Naive thymus-derived CD8-positive, alpha-beta T cell (primary cell): ENCODE data around the gene STRN4. TPM values are rescaled to one million over a fixed set of nuclear protein-coding genes. Genes with fewer than 3 reads are reported as not detected.
"Not testable (repeated sequence)": the region's sequence is repeated elsewhere in the genome, so short reads cannot be mapped to it uniquely, and the experiment has no call there.

Source experiments
- ATAC-seq, 2 donors: fragments of 150-1000 bp; cut with Tn5 transposase in 1 of 2; sonication (Bioruptor Pico), chemical (Tn5 transposase) in 1 of 2; 1 replicate in 1 of 2; 2 replicates in 1 of 2; pipeline ENCODE4 v1.10.0; 2021; ENCODE audit warnings: mild to moderate bottlenecking in 2 of 2, moderate library complexity in 2 of 2
- POLR2A ChIA-PET: fragments of 350-600 bp; sonication (Branson Sonifier 250); formaldehyde crosslinking; loops from one replicate; lab custom pipeline; 2021; ENCODE audit warnings: antibody characterized with exemption; lab: Charles Lee
- DNase-seq, 10 donors: peaks; one replicate each; pipeline versions ENCODE4 v3.0.0 to v3.0.0-alpha.2; 2020 to 2022
- H3K27ac Mint-ChIP-seq, 10 donors: one replicate each; pipeline ENCODE4 v1.8.0; 2020 to 2022; ENCODE audit warnings: mild to moderate bottlenecking in 10 of 10, mixed read lengths in 10 of 10, moderate library complexity in 4 of 10, inconsistent platforms in 1 of 10
- H3K27me3 Mint-ChIP-seq, 5 donors: one replicate each; pipeline ENCODE4 v1.8.0; 2021 to 2022; ENCODE audit warnings: mixed read lengths in 5 of 5
- H3K36me3 Mint-ChIP-seq, 3 donors: one replicate each; pipeline ENCODE4 v1.8.0; 2020 to 2022; ENCODE audit warnings: mixed read lengths in 3 of 3, mild to moderate bottlenecking in 2 of 3, inconsistent platforms in 1 of 3
- H3K4me1 Mint-ChIP-seq, 4 donors: one replicate each; pipeline ENCODE4 v1.8.0; 2021 to 2022; ENCODE audit warnings: mixed read lengths in 4 of 4
- H3K4me3 Mint-ChIP-seq, 10 donors: one replicate each; pipeline ENCODE4 v1.8.0; 2020 to 2022; ENCODE audit warnings: mild to moderate bottlenecking in 10 of 10, mixed read lengths in 10 of 10, moderate library complexity in 6 of 10, inconsistent platforms in 1 of 10
- H3K9me3 Mint-ChIP-seq, 9 donors: one replicate each; pipeline ENCODE4 v1.8.0; 2020 to 2022; ENCODE audit warnings: mixed read lengths in 9 of 9, mild to moderate bottlenecking in 3 of 9, inconsistent platforms in 1 of 9, moderate library complexity in 1 of 9
- polyA plus RNA-seq, 3 donors: library from polyadenylated mRNA; unstranded; fragments of 300-500 nt; fragmentation: Illumina TruSeq; gene quantifications; one replicate each; pipeline ENCODE4 v1.2.3, GENCODE V29; 2021
- total RNA-seq, 8 experiments: library from RNA in 2 of 8; stranded (reverse) in 2 of 8; gene quantifications; one replicate each; pipeline ENCODE4 v1.2.3 and lab custom pipeline; 2021 to 2026

STRN4 gene
- total and polyA plus RNA-seq, 5 experiments from 2014 or later: 8.2 to 81.9 (median 25.7) TPM

DNA sequence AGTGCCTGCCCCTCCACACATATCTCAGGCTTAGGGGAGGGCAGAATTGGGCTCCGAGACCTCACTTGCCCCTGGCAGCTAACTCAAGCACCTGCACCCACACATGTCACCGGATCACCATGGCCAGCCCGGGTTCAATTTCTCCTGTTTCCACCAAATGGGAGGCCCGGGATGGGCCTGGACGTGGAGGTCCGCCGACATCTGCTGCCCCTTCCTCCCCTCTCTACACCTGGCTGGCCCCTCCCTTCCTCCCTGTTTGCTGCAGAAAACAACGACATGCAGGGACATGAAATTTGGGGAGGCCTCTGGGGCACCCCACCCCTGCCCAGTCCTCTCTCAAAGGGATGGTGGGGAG, 30.7 kb downstream of the STRN4 start:
- peak overlapping the region; percentile 91 to 97 (median 94) for H3K4me3 Mint-ChIP-seq
- POLR2A ChIA-PET: interaction anchor here (0.5 to 5.2 kb wide), 7 partner anchors 11 to 114 kb away, joined by 3 to 52 read pairs (median 8); partner anchors contain the start of gene CALM3
- H3K9me3 Mint-ChIP-seq: no peaks in the 10 kb centered on the region
- H3K4me1 Mint-ChIP-seq: peaks cover 20 to 58% (median 51%) of the 10 kb centered on the region in 4 donors
- no peaks in the 10 kb centered on the region for H3K27me3 Mint-ChIP-seq
- peaks cover 0 to 16% (median 3%) of the 10 kb centered on the region in 3 donors for H3K36me3 Mint-ChIP-seq
- DNase-seq (no peak), ATAC-seq (no peak)
- H3K27ac Mint-ChIP-seq: peak overlapping the region; percentile 96 to 99 (median 98)

GRCh38 chr19:46714444-46715106, 31.7 kb downstream of the STRN4 start:
- DNase-seq (peak in 6 of 10 donors; percentile 62 to 87 (median 76)), ATAC-seq (peak; percentile 60 to 61)
- Mint-ChIP-seq H3K36me3 (peaks cover 0 to 23% (median 3%) of the 10 kb centered on the region in 3 donors), H3K9me3 (no peaks in the 10 kb centered on the region), H3K27ac (peak overlapping the region; percentile 96 to 99 (median 98)), H3K4me3 (peak overlapping the region; percentile 91 to 97 (median 94)), H3K4me1 (peaks cover 20 to 54% (median 48%) of the 10 kb centered on the region in 4 donors), H3K27me3 (no peaks in the 10 kb centered on the region)
- POLR2A ChIA-PET: interaction anchor here (0.5 to 5.2 kb wide), 15 partner anchors 9 to 441 kb away, joined by 3 to 52 read pairs (median 6); partner anchors contain the start of genes CALM3, DACT3 and ZC3H4

DNA sequence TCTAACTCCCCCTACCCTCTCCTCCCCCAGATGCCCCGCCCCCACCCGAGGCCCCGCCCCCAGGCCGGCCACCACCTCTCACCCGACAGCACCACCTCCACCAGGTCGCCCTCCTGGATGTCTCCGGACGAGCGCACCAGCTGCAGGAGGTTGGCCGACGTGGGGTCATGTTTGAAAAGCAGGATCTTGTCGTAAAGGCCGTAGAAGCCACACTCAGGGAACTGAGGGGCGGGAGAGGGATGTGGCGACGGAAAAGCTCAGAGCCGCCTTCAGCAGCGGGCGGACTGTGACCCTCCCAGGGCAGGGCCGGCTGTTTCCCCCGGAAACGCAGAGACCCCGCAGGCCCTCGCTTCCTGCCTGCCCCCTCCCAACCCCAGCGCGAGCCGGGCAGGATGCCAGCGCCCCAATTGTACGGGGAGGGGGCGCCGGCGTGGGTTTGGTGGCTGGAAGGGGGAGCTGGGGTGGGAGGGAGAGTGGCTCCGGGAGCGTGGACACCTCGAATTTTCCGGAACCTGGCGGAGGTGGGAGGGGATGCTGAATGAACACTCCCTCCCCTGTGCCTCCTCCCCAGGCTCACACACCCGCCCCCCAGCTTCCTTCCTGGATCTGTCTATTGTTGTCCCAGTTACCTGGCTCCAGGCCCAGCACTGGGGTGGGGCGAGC, 32.3 kb downstream of the STRN4 start:
- peaks cover 0 to 27% (median 3%) of the 10 kb centered on the region in 3 donors for H3K36me3 Mint-ChIP-seq
- H3K4me1 Mint-ChIP-seq: peaks cover 14 to 47% (median 42%) of the 10 kb centered on the region in 4 donors
- no peaks in the 10 kb centered on the region for H3K27me3 Mint-ChIP-seq
- ATAC-seq (peak; percentile 55 to 65), DNase-seq (peak; percentile 62 to 89 (median 76))
- no peaks in the 10 kb centered on the region for H3K9me3 Mint-ChIP-seq
- peak overlapping the region; percentile 96 to 99 (median 98) for H3K27ac Mint-ChIP-seq
- peak overlapping the region; percentile 91 to 97 (median 94) for H3K4me3 Mint-ChIP-seq
- POLR2A ChIA-PET: interaction anchor here (0.5 to 5.2 kb wide), 15 partner anchors 9 to 399 kb away, joined by 3 to 52 read pairs (median 5); partner anchors contain the start of genes CALM3, DACT3 and ZC3H4

- not testable (repeated sequence) for H3K9me3 Mint-ChIP-seq
Measured at GRCh38 chr19:46712768-46713338, 33.4 kb downstream of the STRN4 start.

GRCh38 chr19:46710687-46711086, 35.6 kb downstream of the STRN4 start:
- H3K27ac Mint-ChIP-seq: peak overlapping the region in 7 of 10 donors; percentile 29 to 77 (median 62)
- peaks cover 0 to 57% (median 3%) of the 10 kb centered on the region in 3 donors for H3K36me3 Mint-ChIP-seq
- DNase-seq (no peak), ATAC-seq (no peak)
- POLR2A ChIA-PET: interaction anchor here (0.7 to 4.7 kb wide), 5 partner anchors 16 to 1988 kb away, joined by 3 to 13 read pairs (median 3); no protein-coding TSS in a partner anchor
- H3K4me1 Mint-ChIP-seq: peaks cover 5 to 34% (median 28%) of the 10 kb centered on the region in 4 donors
- H3K9me3 Mint-ChIP-seq: no peaks in the 10 kb centered on the region
- H3K4me3 Mint-ChIP-seq: no peak overlapping the region
- H3K27me3 Mint-ChIP-seq: no peaks in the 10 kb centered on the region

More at GRCh38 chr19:46712768-46713338, 33.4 kb downstream of the STRN4 start:
- Mint-ChIP-seq H3K36me3 (peaks cover 0 to 36% (median 3%) of the 10 kb centered on the region in 3 donors), H3K4me3 (peak overlapping the region; percentile 91 to 97 (median 94)), H3K4me1 (peaks cover 8 to 37% (median 31%) of the 10 kb centered on the region in 4 donors), H3K27ac (peak overlapping the region; percentile 70 to 99 (median 98))
- POLR2A ChIA-PET: interaction anchor here (0.6 to 5.2 kb wide), 6 partner anchors 9 to 366 kb away, joined by 3 to 52 read pairs (median 6); no protein-coding TSS in a partner anchor
- H3K27me3 Mint-ChIP-seq, DNase-seq, ATAC-seq: not testable (repeated sequence)

GRCh38 chr19:46704379-46705076, 41.7 kb downstream of the STRN4 start:
- Mint-ChIP-seq H3K4me1 (peaks cover 7 to 23% (median 16%) of the 10 kb centered on the region in 4 donors), H3K27ac (peak overlapping the region; percentile 37 to 94 (median 80)), H3K36me3 (peaks cover 0 to 90% (median 9%) of the 10 kb centered on the region in 3 donors), H3K27me3 (no peaks in the 10 kb centered on the region), H3K9me3 (no peaks in the 10 kb centered on the region), H3K4me3 (peak overlapping the region in 2 of 10 donors; percentile 2 to 8)
- DNase-seq (peak; percentile 69 to 93 (median 86)), ATAC-seq (peak; percentile 96 to 97)
- POLR2A ChIA-PET: interaction anchor here (1.1 to 5.4 kb wide), 5 partner anchors 10 to 43 kb away, joined by 3 to 48 read pairs (median 7); partner anchors contain the start of gene PRKD2

- H3K36me3 Mint-ChIP-seq: peaks cover 0 to 91% (median 10%) of the 10 kb centered on the region in 3 donors
- DNase-seq (no peak), ATAC-seq (no peak)
- H3K27me3 Mint-ChIP-seq: no peaks in the 10 kb centered on the region
- peak overlapping the region in 1 of 10 donors; percentile 46 for H3K27ac Mint-ChIP-seq
- H3K4me1 Mint-ChIP-seq: peaks cover 7 to 15% (median 11%) of the 10 kb centered on the region in 4 donors
- POLR2A ChIA-PET: interaction anchor here (0.7 kb wide), 1 partner anchor 28 kb away, joined by 4 read pairs; no protein-coding TSS in a partner anchor
- no peaks in the 10 kb centered on the region for H3K9me3 Mint-ChIP-seq
- no peak overlapping the region for H3K4me3 Mint-ChIP-seq
Measured at GRCh38 chr19:46700704-46701103, 45.5 kb downstream of the STRN4 start.

GRCh38 chr19:46698395-46699321, 47.6 kb downstream of the STRN4 start:
- no peaks in the 10 kb centered on the region for H3K9me3 Mint-ChIP-seq
- H3K27ac Mint-ChIP-seq: peak overlapping the region in 6 of 10 donors; percentile 17 to 83 (median 64)
- peaks cover 0 to 94% (median 10%) of the 10 kb centered on the region in 3 donors for H3K36me3 Mint-ChIP-seq
- DNase-seq (no peak), ATAC-seq (no peak)
- POLR2A ChIA-PET: interaction anchor here (0.6 kb wide), 1 partner anchor 174 kb away, joined by 4 read pairs; no protein-coding TSS in a partner anchor
- no peaks in the 10 kb centered on the region for H3K27me3 Mint-ChIP-seq
- H3K4me3 Mint-ChIP-seq: peak overlapping the region in 1 of 10 donors; percentile 39
- peaks cover 0 to 5% (median 4%) of the 10 kb centered on the region in 4 donors for H3K4me1 Mint-ChIP-seq

DNA sequence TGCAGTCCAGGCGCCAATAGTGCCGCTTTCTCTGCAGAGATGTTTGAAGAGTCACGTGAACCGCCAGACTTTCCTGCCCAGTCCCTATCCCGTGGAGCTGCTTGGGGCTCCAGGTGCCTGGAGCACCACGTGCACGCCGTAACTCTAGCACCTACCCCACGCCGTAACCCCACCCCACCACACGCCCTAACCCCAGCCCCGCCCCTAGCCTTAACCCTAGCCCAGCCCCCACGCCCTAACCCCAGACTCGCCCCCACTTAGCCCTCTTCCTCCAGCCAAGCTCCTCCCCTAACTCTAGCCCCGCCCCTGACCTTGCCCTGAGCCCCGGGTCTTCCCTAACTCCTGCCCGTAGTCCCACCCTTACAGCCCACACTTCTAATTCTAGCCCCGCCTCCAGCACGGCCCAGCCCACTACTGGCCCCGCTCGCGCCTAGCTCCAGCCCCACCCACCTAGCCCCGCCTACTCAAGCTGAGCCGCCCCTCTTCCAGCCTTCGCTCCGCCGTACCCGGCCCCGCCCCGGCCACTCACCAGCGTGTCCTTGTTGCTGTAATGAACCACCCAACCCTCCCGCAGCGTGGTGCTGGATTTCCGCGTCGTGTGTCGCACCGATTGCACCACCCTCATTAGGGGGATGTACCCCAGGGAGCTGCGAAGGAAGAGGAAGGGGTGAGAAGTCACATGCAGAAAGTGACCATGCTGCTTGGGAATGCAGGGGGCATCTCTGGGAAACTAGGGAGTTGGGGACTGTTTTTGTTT, 48.9 kb downstream of the STRN4 start:
- H3K4me3 Mint-ChIP-seq: no peak overlapping the region
- H3K4me1 Mint-ChIP-seq: peaks cover 0 to 11% (median 9%) of the 10 kb centered on the region in 4 donors
- POLR2A ChIA-PET: interaction anchor here (1.7 kb wide), 1 partner anchor 18 kb away, joined by 8 read pairs; no protein-coding TSS in a partner anchor
- H3K27me3 Mint-ChIP-seq: no peaks in the 10 kb centered on the region
- no peak overlapping the region for H3K27ac Mint-ChIP-seq
- H3K9me3 Mint-ChIP-seq: no peaks in the 10 kb centered on the region
- H3K36me3 Mint-ChIP-seq: peaks cover 0 to 94% (median 15%) of the 10 kb centered on the region in 3 donors
- DNase-seq (no peak), ATAC-seq (no peak)

- Mint-ChIP-seq H3K4me1 (peaks cover 0 to 13% (median 11%) of the 10 kb centered on the region in 4 donors), H3K27me3 (no peaks in the 10 kb centered on the region), H3K4me3 (no peak overlapping the region), H3K9me3 (no peaks in the 10 kb centered on the region), H3K36me3 (peaks cover 0 to 94% (median 20%) of the 10 kb centered on the region in 3 donors), H3K27ac (peak overlapping the region in 1 of 10 donors; percentile 85)
- ATAC-seq: no peak
- POLR2A ChIA-PET: interaction anchor here (1.7 kb wide), 1 partner anchor 18 kb away, joined by 8 read pairs; no protein-coding TSS in a partner anchor
- DNase-seq: no peak
Measured at GRCh38 chr19:46696866-46697203, 49.4 kb downstream of the STRN4 start.
